ENCODE data around the gene DOK1.

DNA sequence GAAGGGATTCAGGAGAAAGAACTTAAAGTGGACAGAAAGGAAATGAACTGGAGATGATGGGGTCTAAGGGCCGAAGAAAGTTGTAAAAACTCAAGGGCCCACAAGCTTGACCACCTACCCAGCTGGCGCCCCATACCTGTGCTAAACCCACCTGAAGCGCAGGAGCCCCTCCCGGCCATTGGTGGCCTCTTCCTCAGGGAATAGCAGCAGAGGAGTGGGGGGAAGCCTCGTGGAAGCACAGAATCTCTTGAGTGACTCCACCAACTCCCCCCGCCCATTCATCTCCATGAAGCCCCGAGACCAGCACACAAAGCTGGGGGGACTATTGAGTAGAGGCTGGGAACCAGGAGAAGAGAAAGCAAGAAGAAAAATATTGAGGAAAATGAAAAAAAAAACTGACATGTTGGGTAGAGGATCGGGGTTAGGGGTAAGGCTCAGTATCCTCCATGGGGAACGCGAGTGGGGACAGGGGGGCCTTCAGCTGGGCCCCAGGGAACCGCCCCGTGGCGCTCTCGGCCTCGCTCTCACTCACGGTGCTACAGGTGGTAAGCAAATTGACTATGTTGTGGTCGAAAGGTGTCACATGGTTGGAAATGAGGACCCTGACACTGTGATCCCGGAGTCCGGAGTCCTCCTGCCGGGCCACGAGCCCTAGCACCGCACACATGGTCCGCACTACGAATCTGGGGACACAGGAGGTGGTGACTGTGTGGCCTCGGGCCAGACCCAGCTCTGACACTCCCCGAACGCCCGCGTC, 25.7 kb upstream of the DOK1 start:
- TF ChIP-seq, protein P1, sequence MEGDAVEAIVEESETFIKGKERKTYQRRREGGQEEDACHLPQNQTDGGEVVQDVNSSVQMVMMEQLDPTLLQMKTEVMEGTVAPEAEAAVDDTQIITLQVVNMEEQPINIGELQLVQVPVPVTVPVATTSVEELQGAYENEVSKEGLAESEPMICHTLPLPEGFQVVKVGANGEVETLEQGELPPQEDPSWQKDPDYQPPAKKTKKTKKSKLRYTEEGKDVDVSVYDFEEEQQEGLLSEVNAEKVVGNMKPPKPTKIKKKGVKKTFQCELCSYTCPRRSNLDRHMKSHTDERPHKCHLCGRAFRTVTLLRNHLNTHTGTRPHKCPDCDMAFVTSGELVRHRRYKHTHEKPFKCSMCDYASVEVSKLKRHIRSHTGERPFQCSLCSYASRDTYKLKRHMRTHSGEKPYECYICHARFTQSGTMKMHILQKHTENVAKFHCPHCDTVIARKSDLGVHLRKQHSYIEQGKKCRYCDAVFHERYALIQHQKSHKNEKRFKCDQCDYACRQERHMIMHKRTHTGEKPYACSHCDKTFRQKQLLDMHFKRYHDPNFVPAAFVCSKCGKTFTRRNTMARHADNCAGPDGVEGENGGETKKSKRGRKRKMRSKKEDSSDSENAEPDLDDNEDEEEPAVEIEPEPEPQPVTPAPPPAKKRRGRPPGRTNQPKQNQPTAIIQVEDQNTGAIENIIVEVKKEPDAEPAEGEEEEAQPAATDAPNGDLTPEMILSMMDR (IDR thresholded peaks at IDR 0.05; ENCODE audit: low read length), result 0 out of 2 replicates have a peak, but pooled peaks have one; percentile 18
- TF ChIP-seq EZH2 (IDR thresholded peaks at IDR 0.05; ENCODE audit: borderline replicate concordance, low read length), result no peak

All from OCI-LY1 (cell line).